Activated CD8-positive, alpha-beta T cell treated with anti-CD3 and anti-CD28 coated beads, Interleukin-2, amount 10 ng/mL, durations not matched to agents 7 days and 5 days (primary cell): ENCODE measurements around the gene IMPG2. TPM values are rescaled to one million over a fixed set of nuclear protein-coding genes. Genes with fewer than 3 reads are reported as not detected.

Experiments
- ATAC-seq: fragments of 150-1000 bp; cut with Tn5 transposase; one replicate; pipeline ENCODE4 v1.10.0; 2021; ENCODE audit warnings: moderate library complexity
- CTCF ChIA-PET: fragments of 350-600 bp; sonication (Branson Sonifier 250); formaldehyde crosslinking; loops from one replicate; lab custom pipeline; 2021; ENCODE audit warnings: antibody characterized with exemption; lab: Charles Lee
- POLR2A ChIA-PET: fragments of 350-600 bp; sonication (Branson Sonifier 250); formaldehyde crosslinking; loops from one replicate; lab custom pipeline; 2021; ENCODE audit warnings: antibody characterized with exemption; lab: Charles Lee
- DNase-seq: peaks from one replicate; pipeline ENCODE4 v3.0.0-alpha.2; 2020
- H3K27ac Mint-ChIP-seq: one replicate; pipeline ENCODE4 v1.8.0; 2021; ENCODE audit warnings: mild to moderate bottlenecking, mixed read lengths
- H3K27me3 Mint-ChIP-seq: one replicate; pipeline ENCODE4 v1.8.0; 2021; ENCODE audit warnings: low read depth, mixed read lengths
- H3K36me3 Mint-ChIP-seq: one replicate; pipeline ENCODE4 v1.8.0; 2021; ENCODE audit warnings: low read depth, mixed read lengths
- H3K4me1 Mint-ChIP-seq: one replicate; pipeline ENCODE4 v1.8.0; 2021; ENCODE audit warnings: low read depth, mixed read lengths
- H3K4me3 Mint-ChIP-seq: one replicate; pipeline ENCODE4 v1.8.0; 2021; ENCODE audit warnings: mild to moderate bottlenecking, mixed read lengths
- H3K9me3 Mint-ChIP-seq: one replicate; pipeline ENCODE4 v1.8.0; 2022; ENCODE audit warnings: mixed read lengths; ENCODE audit not compliant: insufficient read depth
- total RNA-seq, 2 experiments: library from RNA; stranded (reverse); gene quantifications; one replicate each; pipeline ENCODE4 v1.2.3, GENCODE V29; 2021

IMPG2 gene
- total RNA-seq, 2 experiments from 2014 or later = 0.29 TPM

DNA sequence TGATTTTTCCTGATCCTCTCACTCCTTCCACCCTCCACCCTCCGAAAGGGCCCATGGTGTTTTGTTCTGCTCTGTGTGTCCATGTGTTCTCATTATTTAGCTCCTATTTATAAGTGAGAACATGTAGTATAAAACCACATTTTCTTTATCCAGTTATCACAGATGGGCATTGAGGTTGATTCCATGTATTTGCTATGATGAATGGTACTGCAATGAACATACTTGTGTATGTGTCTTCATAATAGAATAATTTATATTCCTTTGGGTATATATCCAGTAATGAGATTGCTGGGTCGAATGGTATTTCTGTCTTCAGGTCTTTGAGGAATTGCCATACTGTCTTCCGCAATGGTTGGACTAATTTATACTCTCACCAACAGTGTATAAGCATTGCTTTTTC lies 126.0 kb downstream of the IMPG2 start:
- CTCF ChIA-PET = no interaction called here
- Mint-ChIP-seq H3K36me3 (no peaks in the 10 kb centered on the region), H3K9me3 (no peaks in the 10 kb centered on the region), H3K4me3 (no peak overlapping the region), H3K4me1 (no peaks in the 10 kb centered on the region), H3K27ac (no peak overlapping the region), H3K27me3 (peaks cover 10% of the 10 kb centered on the region)
- ATAC-seq = no peak
- DNase-seq = no peak
- POLR2A ChIA-PET = no interaction called here

GRCh38 chr3:101193957-101194356 lies 126.4 kb downstream of the IMPG2 start:
- Mint-ChIP-seq H3K27me3 (peaks cover 10% of the 10 kb centered on the region), H3K9me3 (peaks cover under 1% of the 10 kb centered on the region), H3K4me3 (no peak overlapping the region), H3K4me1 (no peaks in the 10 kb centered on the region), H3K36me3 (no peaks in the 10 kb centered on the region), H3K27ac (no peak overlapping the region)
- no peak for ATAC-seq
- DNase-seq = no peak
- POLR2A ChIA-PET = interaction anchor here (0.5 kb wide), 1 partner anchor 64 kb away, joined by 3 read pairs; no protein-coding TSS in a partner anchor
- CTCF ChIA-PET = no interaction called here

GRCh38 chr3:101189796-101190195 lies 130.6 kb downstream of the IMPG2 start:
- Mint-ChIP-seq H3K36me3 (no peaks in the 10 kb centered on the region), H3K9me3 (peaks cover 3% of the 10 kb centered on the region), H3K4me3 (no peak overlapping the region), H3K27me3 (peaks cover 5% of the 10 kb centered on the region), H3K4me1 (no peaks in the 10 kb centered on the region), H3K27ac (no peak overlapping the region)
- ATAC-seq (no peak), DNase-seq (no peak)
- ChIA-PET POLR2A (no interaction called here), CTCF (no interaction called here)

- no peak overlapping the region for H3K4me3 Mint-ChIP-seq
- ChIA-PET CTCF (no interaction called here), POLR2A (no interaction called here)
- no peak for ATAC-seq
- peaks cover 3% of the 10 kb centered on the region for H3K27me3 Mint-ChIP-seq
- peaks cover 3% of the 10 kb centered on the region for H3K9me3 Mint-ChIP-seq
- H3K4me1 Mint-ChIP-seq = no peaks in the 10 kb centered on the region
- no peaks in the 10 kb centered on the region for H3K36me3 Mint-ChIP-seq
- no peak overlapping the region for H3K27ac Mint-ChIP-seq
- no peak for DNase-seq
These were observed 131.2 kb downstream of the IMPG2 start for GRCh38 chr3:101189176-101189575.

- H3K4me1 Mint-ChIP-seq = no peaks in the 10 kb centered on the region
- H3K36me3 Mint-ChIP-seq = no peaks in the 10 kb centered on the region
- POLR2A ChIA-PET = no interaction called here
- no peak for ATAC-seq
- peaks cover 3% of the 10 kb centered on the region for H3K9me3 Mint-ChIP-seq
- H3K4me3 Mint-ChIP-seq = no peak overlapping the region
- DNase-seq = no peak
- no peaks in the 10 kb centered on the region for H3K27me3 Mint-ChIP-seq
- H3K27ac Mint-ChIP-seq = no peak overlapping the region
- CTCF ChIA-PET = no interaction called here
These were observed 135.0 kb downstream of the IMPG2 start for GRCh38 chr3:101185341-101185740.

- Mint-ChIP-seq H3K36me3 (no peaks in the 10 kb centered on the region), H3K27ac (no peak overlapping the region), H3K9me3 (peaks cover 3% of the 10 kb centered on the region), H3K27me3 (no peaks in the 10 kb centered on the region), H3K4me1 (no peaks in the 10 kb centered on the region), H3K4me3 (no peak overlapping the region)
- DNase-seq (no peak), ATAC-seq (no peak)
- CTCF ChIA-PET = no interaction called here
- POLR2A ChIA-PET = no interaction called here
These were observed 136.3 kb downstream of the IMPG2 start for GRCh38 chr3:101184111-101184510.

DNA sequence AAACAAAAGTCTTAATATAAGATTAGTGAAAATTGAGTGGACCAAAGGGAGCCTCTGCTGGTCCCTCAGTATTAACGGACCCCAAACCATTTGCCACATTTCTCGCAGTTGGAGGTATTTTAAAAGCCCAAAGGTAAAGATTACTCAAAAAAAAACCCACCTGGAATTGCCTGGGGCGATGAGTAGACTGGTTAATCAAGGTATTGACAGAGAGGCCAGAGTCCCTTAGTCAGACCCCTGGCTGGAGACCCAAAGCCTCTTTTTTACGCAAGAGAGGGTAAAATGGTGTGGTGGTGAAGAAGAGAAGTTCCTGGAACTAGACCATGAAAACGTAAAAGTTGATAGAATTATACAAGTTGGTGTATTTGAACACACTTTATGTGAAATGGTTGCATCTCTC lies 137.2 kb downstream of the IMPG2 start:
- H3K4me1 Mint-ChIP-seq = no peaks in the 10 kb centered on the region
- H3K27ac Mint-ChIP-seq = no peak overlapping the region
- no peak overlapping the region for H3K4me3 Mint-ChIP-seq

DNA sequence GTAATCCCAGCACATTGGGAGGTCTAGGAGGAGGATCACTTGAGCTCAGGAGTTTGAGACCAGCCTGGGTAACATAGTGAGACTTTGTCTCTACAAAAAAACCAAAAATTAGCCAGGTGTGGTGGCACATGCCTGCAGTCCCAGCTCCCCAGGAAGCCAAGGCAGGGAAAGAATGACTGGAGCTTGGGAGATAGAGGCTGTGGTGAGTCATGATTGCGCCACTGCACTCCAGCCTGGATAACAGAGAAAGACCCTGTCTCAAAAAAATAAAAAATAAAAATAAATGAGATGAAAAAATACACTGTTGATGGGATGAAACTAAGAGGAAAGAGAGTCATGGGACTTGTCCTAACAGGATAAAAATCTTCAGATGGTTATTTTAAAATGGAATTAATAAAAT lies 137.6 kb downstream of the IMPG2 start:
- POLR2A ChIA-PET = interaction anchor here (0.6 kb wide), 1 partner anchor 474 kb away, joined by 3 read pairs; the partner anchor contains the start of gene TFG
- H3K9me3 Mint-ChIP-seq = no peaks in the 10 kb centered on the region

More for the DNA sequence above, 137.2 kb downstream of the IMPG2 start:
- Mint-ChIP-seq H3K27me3 (no peaks in the 10 kb centered on the region), H3K36me3 (no peaks in the 10 kb centered on the region), H3K9me3 (no peaks in the 10 kb centered on the region)
- ChIA-PET POLR2A (no interaction called here), CTCF (no interaction called here)
- no peak for ATAC-seq
- DNase-seq = no peak

GRCh38 chr3:101181801-101182200 lies 138.6 kb downstream of the IMPG2 start:
- ChIA-PET POLR2A (no interaction called here), CTCF (no interaction called here)
- ATAC-seq (no peak), DNase-seq (no peak)
- Mint-ChIP-seq H3K27ac (no peak overlapping the region), H3K4me3 (no peak overlapping the region), H3K27me3 (no peaks in the 10 kb centered on the region), H3K4me1 (no peaks in the 10 kb centered on the region), H3K9me3 (no peaks in the 10 kb centered on the region), H3K36me3 (no peaks in the 10 kb centered on the region)

More for the DNA sequence above, 137.6 kb downstream of the IMPG2 start:
- H3K36me3 Mint-ChIP-seq = no peaks in the 10 kb centered on the region
- no peaks in the 10 kb centered on the region for H3K4me1 Mint-ChIP-seq
- no peaks in the 10 kb centered on the region for H3K27me3 Mint-ChIP-seq
- H3K4me3 Mint-ChIP-seq = no peak overlapping the region
- DNase-seq = no peak
- no peak overlapping the region for H3K27ac Mint-ChIP-seq
- ATAC-seq = no peak
- CTCF ChIA-PET = no interaction called here

DNA sequence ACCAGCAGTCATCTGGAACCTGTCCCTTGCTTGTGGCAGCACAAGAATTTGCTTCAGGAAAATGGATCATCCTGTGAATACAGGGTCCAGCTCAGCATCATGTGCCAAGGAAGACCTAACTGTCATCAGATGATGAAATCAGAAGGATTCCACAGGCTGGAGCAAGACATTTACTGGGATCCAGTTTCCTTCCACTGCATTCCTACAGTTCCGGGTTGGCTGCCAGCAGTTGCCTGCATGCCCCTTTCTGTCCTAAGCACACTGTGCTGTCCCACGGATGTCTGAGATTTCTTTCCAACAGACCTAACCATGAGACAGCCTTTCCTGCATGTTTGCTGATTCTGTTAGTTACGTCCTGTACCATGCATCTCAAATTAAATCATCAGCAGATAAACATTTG lies 140.7 kb downstream of the IMPG2 start:
- ChIA-PET POLR2A (no interaction called here), CTCF (no interaction called here)
- H3K9me3 Mint-ChIP-seq = no peaks in the 10 kb centered on the region
- no peaks in the 10 kb centered on the region for H3K27me3 Mint-ChIP-seq
- no peaks in the 10 kb centered on the region for H3K36me3 Mint-ChIP-seq
- H3K4me1 Mint-ChIP-seq = no peaks in the 10 kb centered on the region
- DNase-seq (no peak), ATAC-seq (no peak)
- H3K4me3 Mint-ChIP-seq = no peak overlapping the region
- H3K27ac Mint-ChIP-seq = no peak overlapping the region

DNA sequence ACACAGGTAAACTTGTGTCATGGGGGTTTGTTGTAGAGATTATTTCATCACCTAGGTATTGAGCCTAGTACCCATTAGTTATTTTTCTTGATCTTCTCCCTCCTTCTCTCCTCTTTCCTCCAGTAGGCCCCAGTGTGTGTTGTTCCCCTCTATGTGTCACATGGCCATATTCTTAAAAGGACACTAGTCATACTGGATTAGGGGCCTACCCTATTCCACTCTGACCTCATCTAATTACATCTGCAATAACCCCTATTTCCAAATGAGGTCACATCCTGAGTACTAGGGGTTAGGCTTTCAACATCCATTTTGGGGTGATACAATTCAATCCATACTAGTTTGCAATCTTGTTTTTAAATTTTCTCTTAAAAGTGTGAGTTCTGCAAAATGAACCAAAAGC lies 142.8 kb downstream of the IMPG2 start:
- no peaks in the 10 kb centered on the region for H3K4me1 Mint-ChIP-seq
- H3K27ac Mint-ChIP-seq = no peak overlapping the region
- POLR2A ChIA-PET = no interaction called here
- DNase-seq = no peak
- H3K36me3 Mint-ChIP-seq = no peaks in the 10 kb centered on the region
- no peak for ATAC-seq
- no peaks in the 10 kb centered on the region for H3K9me3 Mint-ChIP-seq
- no peak overlapping the region for H3K4me3 Mint-ChIP-seq
- CTCF ChIA-PET = no interaction called here
- H3K27me3 Mint-ChIP-seq = no peaks in the 10 kb centered on the region
